ENCODE data around the gene NUDT7. TPM values are rescaled to one million over a fixed set of nuclear protein-coding genes. Genes with fewer than 3 reads are reported as not detected.

Gene NUDT7
- 3.6 and 3.8 TPM in 2 replicates for total RNA-seq

GRCh38 chr16:77722309-77723107, at the start of gene NUDT7:
Gene NUDT7, plus strand, starts transcription at chr16:77722514. Its CDS starts 69 bp downstream, at chr16:77722583.

GRCh38 chr16:77788181-77789084, 66.1 kb downstream of the NUDT7 start, which contains the start of gene VAT1L:
Gene VAT1L, plus strand, starts transcription at chr16:77788564. Its CDS starts 119 bp downstream, at chr16:77788683.

Other genes with a start within 250 kb of the NUDT7 start
- under 0.01 TPM in 1 of 2 replicates, not detected in the other for gene VAT1L, start 66.0 kb downstream of the NUDT7 start, total RNA-seq